ENCODE measurements around the gene STK31.

DNA sequence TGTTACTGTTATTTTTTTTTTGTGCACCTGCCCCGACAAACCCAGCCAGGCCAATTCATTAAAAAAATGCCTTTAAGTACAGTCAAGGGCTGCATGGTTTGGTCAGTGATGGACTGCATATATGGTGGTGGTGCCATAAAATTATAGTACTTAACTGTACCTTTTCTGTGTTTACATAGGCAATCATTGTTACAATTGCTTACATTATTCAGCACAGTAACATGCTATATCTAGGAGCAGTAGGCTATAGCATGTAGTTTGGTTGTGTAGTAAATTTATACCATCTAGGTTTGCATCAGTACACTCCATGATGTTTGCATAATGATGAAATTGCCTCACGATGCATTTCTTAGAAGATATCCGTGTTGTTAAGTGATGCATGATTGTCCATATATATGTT, 58.0 kb downstream of the STK31 start:
- TF ChIP-seq, protein P1, sequence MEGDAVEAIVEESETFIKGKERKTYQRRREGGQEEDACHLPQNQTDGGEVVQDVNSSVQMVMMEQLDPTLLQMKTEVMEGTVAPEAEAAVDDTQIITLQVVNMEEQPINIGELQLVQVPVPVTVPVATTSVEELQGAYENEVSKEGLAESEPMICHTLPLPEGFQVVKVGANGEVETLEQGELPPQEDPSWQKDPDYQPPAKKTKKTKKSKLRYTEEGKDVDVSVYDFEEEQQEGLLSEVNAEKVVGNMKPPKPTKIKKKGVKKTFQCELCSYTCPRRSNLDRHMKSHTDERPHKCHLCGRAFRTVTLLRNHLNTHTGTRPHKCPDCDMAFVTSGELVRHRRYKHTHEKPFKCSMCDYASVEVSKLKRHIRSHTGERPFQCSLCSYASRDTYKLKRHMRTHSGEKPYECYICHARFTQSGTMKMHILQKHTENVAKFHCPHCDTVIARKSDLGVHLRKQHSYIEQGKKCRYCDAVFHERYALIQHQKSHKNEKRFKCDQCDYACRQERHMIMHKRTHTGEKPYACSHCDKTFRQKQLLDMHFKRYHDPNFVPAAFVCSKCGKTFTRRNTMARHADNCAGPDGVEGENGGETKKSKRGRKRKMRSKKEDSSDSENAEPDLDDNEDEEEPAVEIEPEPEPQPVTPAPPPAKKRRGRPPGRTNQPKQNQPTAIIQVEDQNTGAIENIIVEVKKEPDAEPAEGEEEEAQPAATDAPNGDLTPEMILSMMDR (IDR thresholded peaks at IDR 0.05; ENCODE audit: low read depth, low read length) = no peak
- TF ChIP-seq EZH2phosphoT487 (IDR thresholded peaks at IDR 0.05; ENCODE audit: low read depth) = no peak

All from OCI-LY3 (cell line).